ENCODE results near the gene KRTAP10-8.

DNA sequence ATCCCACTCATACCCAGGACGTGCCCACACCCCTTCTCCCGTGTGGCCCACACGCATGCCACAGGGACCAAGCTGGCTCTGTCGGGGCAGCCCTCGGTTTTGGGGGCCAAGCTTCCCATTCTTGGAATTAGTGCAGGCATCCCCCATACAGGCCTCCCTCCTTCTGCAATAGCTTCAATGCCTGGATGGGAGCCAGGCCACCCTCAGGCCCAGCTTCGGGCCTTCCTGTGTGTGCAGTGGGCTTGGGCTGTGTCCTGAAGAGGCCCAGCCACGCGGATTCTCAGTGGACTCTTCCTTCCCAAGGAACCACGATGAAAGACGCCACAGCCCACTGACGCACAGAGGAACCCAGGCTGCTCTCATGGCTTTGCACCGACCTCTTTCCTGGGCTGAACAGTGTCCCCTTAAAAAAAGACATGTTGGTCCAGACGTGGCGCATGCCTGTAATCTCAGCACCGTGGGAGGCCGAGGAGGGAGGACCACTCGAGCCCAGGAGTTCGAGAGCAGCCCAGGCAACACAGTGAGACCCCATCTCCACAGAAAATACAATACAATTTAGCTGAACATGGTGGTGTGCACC lies 37.7 kb downstream of the KRTAP10-8 start:
- TF ChIP-seq, protein P1, sequence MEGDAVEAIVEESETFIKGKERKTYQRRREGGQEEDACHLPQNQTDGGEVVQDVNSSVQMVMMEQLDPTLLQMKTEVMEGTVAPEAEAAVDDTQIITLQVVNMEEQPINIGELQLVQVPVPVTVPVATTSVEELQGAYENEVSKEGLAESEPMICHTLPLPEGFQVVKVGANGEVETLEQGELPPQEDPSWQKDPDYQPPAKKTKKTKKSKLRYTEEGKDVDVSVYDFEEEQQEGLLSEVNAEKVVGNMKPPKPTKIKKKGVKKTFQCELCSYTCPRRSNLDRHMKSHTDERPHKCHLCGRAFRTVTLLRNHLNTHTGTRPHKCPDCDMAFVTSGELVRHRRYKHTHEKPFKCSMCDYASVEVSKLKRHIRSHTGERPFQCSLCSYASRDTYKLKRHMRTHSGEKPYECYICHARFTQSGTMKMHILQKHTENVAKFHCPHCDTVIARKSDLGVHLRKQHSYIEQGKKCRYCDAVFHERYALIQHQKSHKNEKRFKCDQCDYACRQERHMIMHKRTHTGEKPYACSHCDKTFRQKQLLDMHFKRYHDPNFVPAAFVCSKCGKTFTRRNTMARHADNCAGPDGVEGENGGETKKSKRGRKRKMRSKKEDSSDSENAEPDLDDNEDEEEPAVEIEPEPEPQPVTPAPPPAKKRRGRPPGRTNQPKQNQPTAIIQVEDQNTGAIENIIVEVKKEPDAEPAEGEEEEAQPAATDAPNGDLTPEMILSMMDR (IDR thresholded peaks at IDR 0.05) = no peak
- TF ChIP-seq POLR2A (IDR thresholded peaks at IDR 0.05) = no peak

Data from prostate gland (tissue), 2 donors.